ENCODE measurements around the gene TUBGCP3. TPM values are rescaled to one million over a fixed set of nuclear protein-coding genes. Genes with fewer than 3 reads are reported as not detected.

Gene TUBGCP3
- total RNA-seq, 1 experiment from 2014 or later = 51.4 TPM

GRCh38 chr13:112462408-112462807 lies 125.5 kb downstream of the TUBGCP3 start:
- Histone ChIP-seq H3K79me2 (ENCODE audit: insufficient read depth, low read length) (no peaks in the 10 kb centered on the region), H2AFZ (ENCODE audit: low read depth, low read length, poor library complexity, severe bottlenecking) (no peak overlapping the region), H3K9me3 (ENCODE audit: control insufficient read depth in 1 of 2, insufficient read depth in 1 of 2, low read depth in 1 of 2, low read length in 2 of 2) (no peaks in the 10 kb centered on the region), H3K27me3 (ENCODE audit: insufficient read depth, low read length) (no peaks in the 10 kb centered on the region), H3K4me1 (ENCODE audit: control insufficient read depth in 1 of 2, insufficient read depth in 2 of 2, low read length in 2 of 2) (no peaks in the 10 kb centered on the region), H3K4me2 (ENCODE audit: low read length) (no peak overlapping the region), H3K9me2 (ENCODE audit: insufficient read depth) (no peaks in the 10 kb centered on the region), H3K27ac (ENCODE audit: low read depth, low read length) (no peak overlapping the region), H4K20me1 (ENCODE audit: insufficient read depth) (no peaks in the 10 kb centered on the region), H3K9ac (ENCODE audit: low read length) (no peak overlapping the region), H3K4me3 (replicated peaks in 1 of 2; ENCODE audit: low read depth in 1 of 2, low read length in 2 of 2) (no peak overlapping the region), H3K36me3 (ENCODE audit: control insufficient read depth in 1 of 2, insufficient read depth in 2 of 2, low read length in 2 of 2) (no peaks in the 10 kb centered on the region)
- TF ChIP-seq ZBTB33 (IDR thresholded peaks at IDR 0.05; ENCODE audit: extremely low read depth, insufficient replicate concordance, low read length) = no peak
- TF ChIP-seq POLR2AphosphoS5 (IDR thresholded peaks at IDR 0.05; ENCODE audit: low read depth, low read length) = no peak
- TF ChIP-seq POLR2A (IDR thresholded peaks at IDR 0.05; ENCODE audit: borderline replicate concordance, extremely low read depth, insufficient read depth, insufficient read length) = no peak
- no peak for TF ChIP-seq REST (IDR thresholded peaks at IDR 0.05; ENCODE audit: low read depth)
- TF ChIP-seq EGR1 (IDR thresholded peaks at IDR 0.05; ENCODE audit: low read depth) = no peak
- TF ChIP-seq EZH2 (IDR thresholded peaks at IDR 0.05) = no peak
- no peak for TF ChIP-seq CBX3 (IDR thresholded peaks at IDR 0.05; ENCODE audit: low read depth)
- TF ChIP-seq MAX (IDR thresholded peaks at IDR 0.05) = no peak
- TF ChIP-seq RAD21 (IDR thresholded peaks at IDR 0.05; ENCODE audit: low read depth) = no peak
- no peak for TF ChIP-seq ATF3 (IDR thresholded peaks at IDR 0.05)
- TF ChIP-seq YY1 (IDR thresholded peaks at IDR 0.05; ENCODE audit: extremely low read depth, insufficient replicate concordance, low read depth, low read length) = no peak
- TF ChIP-seq ZNF274 (IDR thresholded peaks at IDR 0.05; ENCODE audit: low read depth, low read length) = no peak
- no peak for TF ChIP-seq CEBPB (IDR thresholded peaks at IDR 0.05; ENCODE audit: low read depth)
- no peak for TF ChIP-seq SRF (IDR thresholded peaks at IDR 0.05; ENCODE audit: low read depth)
- TF ChIP-seq CTCF (IDR thresholded peaks at IDR 0.05 in 2 of 3, conservative IDR thresholded peaks at IDR 0.05 in 1 of 3; ENCODE audit: borderline replicate concordance in 1 of 3, insufficient read depth in 1 of 3, low read depth in 2 of 3, low read length in 2 of 3) = no peak
- no peak for TF ChIP-seq TCF7L2 (IDR thresholded peaks at IDR 0.05; ENCODE audit: borderline replicate concordance, extremely low read depth, insufficient read depth, insufficient read length)
- TF ChIP-seq JUND (IDR thresholded peaks at IDR 0.05) = no peak
- TF ChIP-seq SP1 (IDR thresholded peaks at IDR 0.05; ENCODE audit: low read depth) = no peak
- no peak for TF ChIP-seq SIN3A (IDR thresholded peaks at IDR 0.05; ENCODE audit: low read depth)
- no peak for TF ChIP-seq FOSL1 (IDR thresholded peaks at IDR 0.05; ENCODE audit: low read depth)
- ATAC-seq = no peak
- RAD21 ChIA-PET (ENCODE audit: low non-redundant PET in 1 of 2, low total read pairs in 2 of 2, uncharacterized antibody in 2 of 2, unreplicated experiment in 2 of 2) = no interaction called here
- DNase-seq (ENCODE audit: low read depth, low spot score) = no peak
- intact Hi-C loops (cut with micrococcal nuclease) = no loop called here
- POLR2A ChIA-PET = no interaction called here
- no TSS peak for BruUV-seq (replicated peaks)
- CTCF ChIA-PET = no interaction called here

Measured in HCT116 (cell line).